H9 (cell line): ENCODE measurements around the gene CLPSL1. TPM values are rescaled to one million over a fixed set of nuclear protein-coding genes. Genes with fewer than 3 reads are reported as not detected.

Experiments
- DNase-seq: peaks from one replicate; pipeline ENCODE4 v3.0.0-alpha.2; 2017
- H2AFZ ChIP-seq: one replicate; pipeline ENCODE4 v1.6.1; 2013; ENCODE audit warnings: mild to moderate bottlenecking, low read length, control low read depth, moderate library complexity
- H2AK5ac ChIP-seq: 2 replicates; pipeline ENCODE4 v1.6.1; 2013; ENCODE audit warnings: low read length, control low read depth, mixed read lengths; ENCODE audit not compliant: insufficient read length
- H2BK120ac ChIP-seq: one replicate; pipeline ENCODE4 v1.6.1; 2013; ENCODE audit warnings: low read depth, mild to moderate bottlenecking, low read length, control low read depth, inconsistent platforms; ENCODE audit not compliant: poor library complexity, severe bottlenecking
- H2BK12ac ChIP-seq: 2 replicates; pipeline ENCODE4 v1.6.1; 2013; ENCODE audit warnings: low read length, control low read depth, mixed read lengths, low read depth; ENCODE audit not compliant: insufficient read length
- H2BK15ac ChIP-seq: 2 replicates; pipeline ENCODE4 v1.6.1; 2013; ENCODE audit warnings: low read depth, low read length, control low read depth
- H2BK20ac ChIP-seq: one replicate; pipeline ENCODE4 v1.6.1; 2013; ENCODE audit warnings: low read depth, mild to moderate bottlenecking, low read length, control low read depth, inconsistent platforms; ENCODE audit not compliant: poor library complexity, severe bottlenecking
- H2BK5ac ChIP-seq: 2 replicates; pipeline ENCODE4 v1.6.1; 2013; ENCODE audit warnings: low read length, control low read depth, mixed read lengths; ENCODE audit not compliant: insufficient read length
- H3K14ac ChIP-seq: 2 replicates; pipeline ENCODE4 v1.6.1; 2013; ENCODE audit warnings: low read length, control low read depth; ENCODE audit not compliant: insufficient read depth
- H3K18ac ChIP-seq: 2 replicates; pipeline ENCODE4 v1.6.1; 2013; ENCODE audit warnings: low read depth, mild to moderate bottlenecking, mixed read lengths, low read length, control low read depth; ENCODE audit not compliant: insufficient read length
- H3K23ac ChIP-seq: 2 replicates; pipeline ENCODE4 v1.6.1; 2013; ENCODE audit warnings: low read length, control low read depth, mixed read lengths, low read depth; ENCODE audit not compliant: insufficient read length
- H3K23me2 ChIP-seq: 2 replicates; pipeline ENCODE4 v1.6.1; 2013; ENCODE audit warnings: low read depth, mild to moderate bottlenecking, mixed read lengths, low read length, control low read depth; ENCODE audit not compliant: insufficient read length, poor library complexity, severe bottlenecking
- H3K27ac ChIP-seq: 2 replicates; pipeline ENCODE4 v1.5.1; 2013; ENCODE audit warnings: low read length, control low read depth, mixed read lengths, low read depth; ENCODE audit not compliant: insufficient read length
- H3K27me3 ChIP-seq: 2 replicates; pipeline ENCODE4 v1.6.1; 2013; ENCODE audit warnings: low read length, control low read depth, inconsistent platforms; ENCODE audit not compliant: insufficient read depth
- H3K4ac ChIP-seq: 2 replicates; pipeline ENCODE4 v1.6.1; 2013; ENCODE audit warnings: low read depth, mild to moderate bottlenecking, control low read depth, inconsistent platforms, low read length, moderate library complexity
- H3K4me1 ChIP-seq: 2 replicates; pipeline ENCODE4 v1.6.1; 2013; ENCODE audit warnings: low read length, control low read depth, inconsistent platforms; ENCODE audit not compliant: insufficient read depth
- H3K4me2 ChIP-seq: 2 replicates; pipeline ENCODE4 v1.6.1; 2013; ENCODE audit warnings: low read length, control low read depth, mixed read lengths; ENCODE audit not compliant: insufficient read length, insufficient read depth
- H3K56ac ChIP-seq: 2 replicates; pipeline ENCODE4 v1.6.1; 2013; ENCODE audit warnings: low read depth, mild to moderate bottlenecking, mixed read lengths, low read length, control low read depth; ENCODE audit not compliant: insufficient read length
- H3K79me1 ChIP-seq: 2 replicates; pipeline ENCODE4 v1.6.1; 2013; ENCODE audit warnings: low read depth, mild to moderate bottlenecking, moderate library complexity, low read length, control low read depth, inconsistent platforms; ENCODE audit not compliant: insufficient read depth, poor library complexity, severe bottlenecking
- H3K79me2 ChIP-seq: 2 replicates; pipeline ENCODE4 v1.6.1; 2013; ENCODE audit warnings: low read length, control low read depth, inconsistent platforms; ENCODE audit not compliant: insufficient read depth
- H3K9ac ChIP-seq: 2 replicates; pipeline ENCODE4 v1.6.1; 2013; ENCODE audit warnings: low read length, control low read depth, mixed read lengths; ENCODE audit not compliant: insufficient read length; ENCODE audit errors: extremely low read depth
- H3K9me3 ChIP-seq: one replicate; pipeline ENCODE4 v1.6.1; 2013; ENCODE audit warnings: low read depth, low read length, inconsistent platforms; ENCODE audit not compliant: control insufficient read depth
- H3T11ph ChIP-seq: one replicate; pipeline ENCODE4 v1.6.1; 2013; ENCODE audit warnings: mild to moderate bottlenecking, low read length, control low read depth, inconsistent platforms
- H4K20me1 ChIP-seq: one replicate; pipeline ENCODE4 v1.6.1; 2013; ENCODE audit not compliant: control insufficient read depth, insufficient read length, insufficient read depth
- H4K5ac ChIP-seq: 2 replicates; pipeline ENCODE4 v1.6.1; 2013; ENCODE audit warnings: low read depth, mild to moderate bottlenecking, mixed read lengths, low read length, control low read depth; ENCODE audit not compliant: insufficient read length
- H4K8ac ChIP-seq: replicated peaks from 2 replicates; pipeline ENCODE4 v1.6.1; 2013; ENCODE audit warnings: low read length, control low read depth, mixed read lengths, low read depth; ENCODE audit not compliant: insufficient read length
- H4K91ac ChIP-seq: 2 replicates; pipeline ENCODE4 v1.6.1; 2013; ENCODE audit warnings: low read depth, mild to moderate bottlenecking, moderate library complexity, mixed read lengths, low read length, control low read depth; ENCODE audit not compliant: insufficient read length
- H3K27ac Mint-ChIP-seq, 3 experiments: 2 replicates in 2 of 3; 3 replicates in 1 of 3; pipeline ENCODE4 v1.8.0; 2020 to 2021; ENCODE audit warnings: mixed read lengths in 3 of 3, mild to moderate bottlenecking in 1 of 3, moderate library complexity in 1 of 3
- H3K27me3 Mint-ChIP-seq: 2 replicates; pipeline ENCODE4 v1.8.0; 2021; ENCODE audit warnings: low read depth, mild to moderate bottlenecking, moderate library complexity, mixed read lengths
- H3K36me3 Mint-ChIP-seq, 3 experiments: 2 replicates in 2 of 3; 3 replicates in 1 of 3; pipeline ENCODE4 v1.8.0; 2020 to 2021; ENCODE audit warnings: low read depth in 3 of 3, mixed read lengths in 3 of 3; ENCODE audit not compliant: insufficient read depth in 1 of 3
- H3K4me1 Mint-ChIP-seq, 2 experiments: 2 replicates each; pipeline ENCODE4 v1.8.0; 2020; ENCODE audit warnings: mixed read lengths in 2 of 2
- H3K4me3 Mint-ChIP-seq, 2 experiments: 2 replicates in 1 of 2; 3 replicates in 1 of 2; pipeline ENCODE4 v1.8.0; 2020 to 2021; ENCODE audit warnings: mild to moderate bottlenecking in 2 of 2, mixed read lengths in 2 of 2, moderate library complexity in 1 of 2
- H3K9me3 Mint-ChIP-seq, 2 experiments: 2 replicates in 1 of 2; 3 replicates in 1 of 2; pipeline ENCODE4 v1.8.0; 2020; ENCODE audit warnings: mild to moderate bottlenecking in 2 of 2, mixed read lengths in 2 of 2, moderate library complexity in 1 of 2
- CTCF ChIP-seq: fragments of 200-600 bp; sonication (generic); conservative IDR thresholded peaks from 3 replicates; pipeline ENCODE4 v1.8.0; 2021; ENCODE audit warnings: antibody characterized with exemption, mild to moderate bottlenecking
- WGBS: extraction: QIAGEN DNeasy Blood & Tissue Kit; methylation state at CpG from one replicate; pipeline ENCODE4 v1.1.7; 2013; ENCODE audit warnings: missing lambda C conversion rate, low lambda C conversion rate, mixed read lengths; ENCODE audit not compliant: insufficient read length; ENCODE audit errors: extremely low coverage; 5-methylcytosine and 5-hydroxymethylcytosine counted together
- total RNA-seq: library from RNA; stranded (reverse); gene quantifications from 2 replicates; pipeline ENCODE4 v1.2.1, GENCODE V29; 2021

CLPSL1 gene
- total RNA-seq, 1 experiment from 2014 or later: not detected

DNA sequence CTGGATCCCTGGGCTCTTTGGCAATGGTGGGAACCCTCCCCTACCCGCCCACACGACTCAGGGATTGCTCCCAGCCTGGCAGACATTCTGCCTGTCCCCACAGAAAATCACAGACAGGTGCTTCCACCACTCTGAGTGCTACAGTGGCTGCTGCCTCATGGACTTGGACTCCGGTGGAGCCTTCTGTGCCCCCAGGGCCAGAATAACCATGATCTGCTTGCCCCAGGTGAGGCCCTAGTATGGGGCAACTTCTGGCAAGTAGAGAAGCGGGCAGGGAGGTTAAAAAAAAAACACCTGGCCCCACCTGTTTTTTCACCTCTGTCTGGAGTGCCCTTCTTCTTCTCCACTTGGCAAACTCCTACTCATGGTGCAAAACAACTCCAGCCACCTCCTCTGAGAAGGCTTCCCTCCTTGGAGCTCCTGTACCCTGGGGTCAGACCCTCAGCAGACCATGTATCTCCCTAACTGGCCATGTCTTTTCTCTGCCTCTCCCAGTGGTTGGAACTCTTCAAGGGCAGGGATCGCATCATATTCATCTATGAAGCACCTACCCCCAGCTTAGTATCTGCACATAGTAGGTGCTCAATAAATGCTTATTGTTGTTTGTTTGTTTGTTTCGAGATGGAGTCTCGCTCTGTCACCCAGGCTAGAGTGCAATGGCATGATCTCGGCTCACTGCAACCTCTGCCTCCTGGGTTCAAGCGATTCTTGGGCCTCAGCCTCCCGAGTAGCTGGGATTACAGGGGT lies 3.3 kb upstream of the CLPSL1 start:
- Histone ChIP-seq H2BK12ac (no peak overlapping the region), H3K14ac (no peak overlapping the region), H3K18ac (no peak overlapping the region), H4K91ac (no peak overlapping the region), H3K4me1 (no peaks in the 10 kb centered on the region), H3K4me2 (no peak overlapping the region), H3T11ph (no peak overlapping the region), H3K56ac (no peak overlapping the region), H3K79me1 (no peaks in the 10 kb centered on the region), H2AFZ (no peak overlapping the region), H3K27ac (no peak overlapping the region), H3K27me3 (no peaks in the 10 kb centered on the region), H4K5ac (no peak overlapping the region), H3K9me3 (no peaks in the 10 kb centered on the region), H2AK5ac (no peak overlapping the region), H3K23ac (no peak overlapping the region), H3K79me2 (no peaks in the 10 kb centered on the region), H4K8ac (no peak overlapping the region), H3K4ac (no peak overlapping the region), H2BK15ac (no peak overlapping the region), H2BK120ac (no peak overlapping the region), H2BK20ac (no peak overlapping the region), H3K23me2 (peaks cover 3% of the 10 kb centered on the region), H4K20me1 (no peaks in the 10 kb centered on the region), H2BK5ac (no peak overlapping the region), H3K9ac (no peak overlapping the region)
- peaks cover 23% of the 10 kb centered on the region for H3K27me3 Mint-ChIP-seq
- no CpG with 5 or more reads among the region's 10 CpGs for WGBS
- H3K36me3 Mint-ChIP-seq: no peaks in the 10 kb centered on the region; a peak in 1 of 7 replicates
- no peaks in the 10 kb centered on the region for H3K9me3 Mint-ChIP-seq
- no peak for TF ChIP-seq CTCF
- no peak for DNase-seq
- peaks cover 13 to 14% of the 10 kb centered on the region in 2 experiments for H3K4me1 Mint-ChIP-seq
- H3K4me3 Mint-ChIP-seq: peak overlapping the region; percentile 50 to 66
- no peak overlapping the region for H3K27ac Mint-ChIP-seq
